Hepatocyte (in vitro differentiated cells): ENCODE data around the gene CASS4. TPM values are rescaled to one million over a fixed set of nuclear protein-coding genes. Genes with fewer than 3 reads are reported as not detected.

Experiments used
- DNase-seq: peaks from one replicate; pipeline ENCODE4 v3.0.0-alpha.2; 2016; ENCODE audit warnings: low spot score
- H2AFZ ChIP-seq: fragments of 200-600 bp; sonication (generic); 2 replicates; pipeline ENCODE4 v1.6.0; 2016; ENCODE audit warnings: antibody characterized with exemption, mild to moderate bottlenecking
- H3K27ac ChIP-seq: fragments of 200-600 bp; sonication (generic); 2 replicates; pipeline ENCODE4 v1.5.1; 2016; ENCODE audit warnings: mild to moderate bottlenecking
- H3K27me3 ChIP-seq: fragments of 200-600 bp; sonication (generic); 2 replicates; pipeline ENCODE4 v1.6.1; 2016
- H3K36me3 ChIP-seq: fragments of 200-600 bp; sonication (generic); replicated peaks from 2 replicates; pipeline ENCODE4 v1.5.1; 2016; ENCODE audit warnings: low read depth; ENCODE audit not compliant: insufficient read depth
- H3K4me1 ChIP-seq: fragments of 200-600 bp; sonication (generic); 2 replicates; pipeline ENCODE4 v1.5.1; 2016; ENCODE audit warnings: mild to moderate bottlenecking, moderate library complexity; ENCODE audit not compliant: insufficient read depth
- H3K4me2 ChIP-seq: fragments of 200-600 bp; sonication (generic); 2 replicates; pipeline ENCODE4 v1.6.0; 2016
- H3K4me3 ChIP-seq: fragments of 200-600 bp; sonication (generic); 2 replicates; pipeline ENCODE4 v1.5.1; 2016; ENCODE audit warnings: mild to moderate bottlenecking
- H3K79me2 ChIP-seq: fragments of 200-600 bp; sonication (generic); 2 replicates; pipeline ENCODE4 v1.6.0; 2017; ENCODE audit warnings: mild to moderate bottlenecking
- H3K9me2 ChIP-seq: fragments of 200-600 bp; sonication (generic); replicated peaks from 2 replicates; pipeline ENCODE4 v1.6.0; 2017; ENCODE audit warnings: mild to moderate bottlenecking; ENCODE audit not compliant: insufficient read depth
- H3K9me3 ChIP-seq: fragments of 200-600 bp; sonication (generic); 2 replicates; pipeline ENCODE4 v1.5.1; 2016; ENCODE audit warnings: low read depth, mild to moderate bottlenecking
- H4K20me1 ChIP-seq: fragments of 200-600 bp; sonication (generic); 2 replicates; pipeline ENCODE4 v1.6.0; 2016; ENCODE audit warnings: mild to moderate bottlenecking; ENCODE audit not compliant: insufficient read depth, poor library complexity, severe bottlenecking
- CTCF ChIP-seq: fragments of 200-600 bp; sonication (generic); IDR thresholded peaks from 2 replicates; pipeline ENCODE4 v1.5.1; 2016; ENCODE audit warnings: antibody characterized with exemption, mild to moderate bottlenecking; ENCODE audit not compliant: poor library complexity
- EZH2 ChIP-seq: fragments of 200-600 bp; sonication (generic); IDR thresholded peaks from 2 replicates; pipeline ENCODE4 v1.6.1; 2016; ENCODE audit warnings: antibody characterized with exemption, mild to moderate bottlenecking, borderline replicate concordance
- EZH2phosphoT487 ChIP-seq: fragments of 200-600 bp; sonication (generic); IDR thresholded peaks from one replicate; pipeline ENCODE4 v1.6.1; 2018; ENCODE audit warnings: antibody characterized with exemption, mild to moderate bottlenecking, low read depth, moderate library complexity; ENCODE audit not compliant: unreplicated experiment, severe bottlenecking
- WGBS: methylation state at CpG from one replicate; pipeline ENCODE4 v1.1.6; 2016; ENCODE audit warnings: low lambda C conversion rate; ENCODE audit errors: missing lambda C conversion rate; 5-methylcytosine and 5-hydroxymethylcytosine counted together
- polyA plus RNA-seq: library from polyadenylated mRNA; unstranded; fragments of >200 nt; fragmentation: Nextera tagmentation; extraction: Ambion mirVana; gene quantifications from 2 replicates; pipeline ENCODE4 v1.2.1, GENCODE V29; 2016
- total RNA-seq: library from RNA; depleted of rRNA; stranded (reverse); fragments of >200 nt; gene quantifications from 2 replicates; pipeline ENCODE4 v1.2.3, GENCODE V29; 2014

Gene CASS4
- total and polyA plus RNA-seq, 2 experiments from 2014 or later = 0.13 TPM; not detected in 1

- 88% methylated on average over 16 of the region's 16 CpGs for WGBS
- TF ChIP-seq CTCF = no peak
- no peak for TF ChIP-seq EZH2
- TF ChIP-seq EZH2phosphoT487 = no peak
- no peaks in the 10 kb centered on the region for H3K9me3 ChIP-seq
- no peak overlapping the region for H3K4me2 ChIP-seq
- no peaks in the 10 kb centered on the region for H3K27me3 ChIP-seq
- H3K4me3 ChIP-seq = no peak overlapping the region
- no peaks in the 10 kb centered on the region for H3K36me3 ChIP-seq
- H3K4me1 ChIP-seq = no peaks in the 10 kb centered on the region
- H4K20me1 ChIP-seq = no peaks in the 10 kb centered on the region
- H3K9me2 ChIP-seq = no peaks in the 10 kb centered on the region
- H3K27ac ChIP-seq = no peak overlapping the region
- DNase-seq = no peak
- no peak overlapping the region for H2AFZ ChIP-seq
- no peaks in the 10 kb centered on the region for H3K79me2 ChIP-seq
These were observed 33.5 kb downstream of the CASS4 start for GRCh38 chr20:56445540-56445939.

- no peak for TF ChIP-seq EZH2phosphoT487
- no peak for TF ChIP-seq CTCF
- TF ChIP-seq EZH2 = no peak
- Histone ChIP-seq H4K20me1 (no peaks in the 10 kb centered on the region), H3K27ac (no peak overlapping the region), H3K27me3 (no peaks in the 10 kb centered on the region), H2AFZ (no peak overlapping the region), H3K4me3 (no peak overlapping the region), H3K36me3 (no peaks in the 10 kb centered on the region), H3K79me2 (no peaks in the 10 kb centered on the region), H3K9me2 (no peaks in the 10 kb centered on the region), H3K9me3 (no peaks in the 10 kb centered on the region), H3K4me2 (no peak overlapping the region), H3K4me1 (no peaks in the 10 kb centered on the region)
- no peak for DNase-seq
These were observed 35.2 kb downstream of the CASS4 start for GRCh38 chr20:56447227-56447626.

GRCh38 chr20:56449459-56449858, 37.4 kb downstream of the CASS4 start:
- Histone ChIP-seq H3K9me3 (no peaks in the 10 kb centered on the region), H3K9me2 (no peaks in the 10 kb centered on the region), H3K36me3 (no peaks in the 10 kb centered on the region), H4K20me1 (no peaks in the 10 kb centered on the region), H3K27me3 (no peaks in the 10 kb centered on the region), H3K4me3 (no peak overlapping the region), H2AFZ (no peak overlapping the region), H3K4me2 (no peak overlapping the region), H3K4me1 (no peaks in the 10 kb centered on the region), H3K79me2 (no peaks in the 10 kb centered on the region), H3K27ac (no peak overlapping the region)
- 86% methylated on average over 5 of the region's 5 CpGs for WGBS
- no peak for DNase-seq
- TF ChIP-seq EZH2phosphoT487 (no peak), EZH2 (no peak), CTCF (no peak)
